HCT116 (cell line): ENCODE data around the gene TSPAN15. TPM values are rescaled to one million over a fixed set of nuclear protein-coding genes. Genes with fewer than 3 reads are reported as not detected.

Experiments used
- ATAC-seq: fragments of 200-7000 bp; cut with Tn5 transposase; 2 replicates; pipeline ENCODE4 v1.9.1; 2020; ENCODE audit warnings: mild to moderate bottlenecking, moderate library complexity
- BruUV-seq: library from RNA; stranded (reverse); fragments of 400-500 nt; replicated peaks from 2 replicates; lab custom pipeline; 2021; lab: Mats Ljungman, UMichigan
- CTCF ChIA-PET: fragments of 300-600 bp; sonication (Branson Sonifier 250); formaldehyde crosslinking; loops from one replicate; lab custom pipeline; 2021; ENCODE audit warnings: antibody characterized with exemption; lab: Charles Lee
- POLR2A ChIA-PET: fragments of 300-600, 350-600 bp; sonication (Branson Sonifier 250); formaldehyde crosslinking; loops from one replicate; lab custom pipeline; 2021; ENCODE audit warnings: antibody characterized with exemption; lab: Charles Lee
- RAD21 ChIA-PET, 2 experiments: fragments of 300-600 bp; sonication (Branson Sonifier 250); formaldehyde crosslinking; loops; one replicate each; lab custom pipeline; 2023; ENCODE audit warnings: low total read pairs in 2 of 2; ENCODE audit not compliant: uncharacterized antibody in 2 of 2, unreplicated experiment in 2 of 2, low non-redundant PET in 1 of 2; lab: Charles Lee
- DNase-seq: peaks from one replicate; pipeline ENCODE4 v3.0.0-alpha.2; 2010; ENCODE audit warnings: low read depth, low spot score
- H2AFZ ChIP-seq: fragments of 200-600 bp; shearing (Covaris generic), sonication (generic); 2 replicates; pipeline ENCODE4 v1.6.1; 2017; ENCODE audit warnings: low read depth, mixed run types, mixed read lengths, antibody characterized with exemption, low read length; ENCODE audit not compliant: poor library complexity, severe bottlenecking
- H3K27ac ChIP-seq: 2 replicates; pipeline ENCODE4 v1.5.1; 2012; ENCODE audit warnings: low read depth, low read length
- H3K27me3 ChIP-seq: fragments of 200-600 bp; sonication (generic); 2 replicates; pipeline ENCODE4 v1.6.1; 2016; ENCODE audit warnings: mixed run types, low read length, mixed read lengths; ENCODE audit not compliant: insufficient read depth
- H3K36me3 ChIP-seq, 2 experiments: fragments of 200-500 bp in 1 of 2; fragments of 200-600 bp in 1 of 2; sonication (Bioruptor generic) in 1 of 2; sonication (generic) in 1 of 2; 2 replicates each; pipeline versions ENCODE4 v1.5.1 to v1.6.1; 2014 to 2016; ENCODE audit warnings: low read length in 2 of 2, inconsistent platforms in 1 of 2, mixed read lengths in 1 of 2, mixed run types in 1 of 2; ENCODE audit not compliant: insufficient read depth in 2 of 2, control insufficient read depth in 1 of 2
- H3K4me1 ChIP-seq, 2 experiments: fragments of 200-600 bp in 1 of 2; sonication (generic) in 1 of 2; 2 replicates each; pipeline versions ENCODE4 v1.5.1 to v1.6.1; 2012 to 2017; ENCODE audit warnings: low read length in 2 of 2, inconsistent platforms in 1 of 2, mild to moderate bottlenecking in 1 of 2, mixed read lengths in 1 of 2, mixed run types in 1 of 2, moderate library complexity in 1 of 2; ENCODE audit not compliant: insufficient read depth in 2 of 2, control insufficient read depth in 1 of 2
- H3K4me2 ChIP-seq: fragments of 200-600 bp; sonication (generic); 2 replicates; pipeline ENCODE4 v1.6.1; 2017; ENCODE audit warnings: mixed run types, low read length, mixed read lengths
- H3K4me3 ChIP-seq, 2 experiments: fragments of 200-600 bp in 1 of 2; sonication (generic) in 1 of 2; replicated peaks in 1 of 2; 2 replicates each; pipeline ENCODE4 v1.5.1; 2011 to 2016; ENCODE audit warnings: low read length in 2 of 2, control low read depth in 1 of 2, low read depth in 1 of 2, mild to moderate bottlenecking in 1 of 2, mixed read lengths in 1 of 2, mixed run types in 1 of 2
- H3K79me2 ChIP-seq: fragments of 200-600 bp; sonication (generic); 2 replicates; pipeline ENCODE4 v1.6.1; 2017; ENCODE audit warnings: mild to moderate bottlenecking, mixed run types, low read length, moderate library complexity, mixed read lengths; ENCODE audit not compliant: insufficient read depth
- H3K9ac ChIP-seq: fragments of 200-600 bp; sonication (generic); 2 replicates; pipeline ENCODE4 v1.6.1; 2016; ENCODE audit warnings: low read length, mixed read lengths
- H3K9me2 ChIP-seq: fragments of 200-600 bp; sonication (generic), shearing (Covaris generic); 2 replicates; pipeline ENCODE4 v1.6.1; 2017; ENCODE audit warnings: mixed run types, mild to moderate bottlenecking, moderate library complexity; ENCODE audit not compliant: insufficient read depth
- H3K9me3 ChIP-seq, 2 experiments: fragments of 200-500 bp in 1 of 2; fragments of 200-600 bp in 1 of 2; sonication (Bioruptor generic) in 1 of 2; sonication (generic) in 1 of 2; 2 replicates each; pipeline ENCODE4 v1.6.1; 2014 to 2017; ENCODE audit warnings: low read length in 2 of 2, mixed read lengths in 2 of 2, inconsistent platforms in 1 of 2, low read depth in 1 of 2, mild to moderate bottlenecking in 1 of 2, mixed run types in 1 of 2, moderate library complexity in 1 of 2; ENCODE audit not compliant: control insufficient read depth in 1 of 2, insufficient read depth in 1 of 2
- H4K20me1 ChIP-seq: fragments of 200-600 bp; sonication (generic), shearing (Covaris generic); 2 replicates; pipeline ENCODE4 v1.6.1; 2017; ENCODE audit warnings: mixed run types, mild to moderate bottlenecking, moderate library complexity; ENCODE audit not compliant: insufficient read depth
- EGR1 ChIP-seq: IDR thresholded peaks from 2 replicates; pipeline ENCODE4 v1.6.1; 2012; ENCODE audit warnings: low read depth
- ELF1 ChIP-seq: IDR thresholded peaks from 2 replicates; pipeline ENCODE4 v1.6.1; 2012; ENCODE audit warnings: low read depth, borderline replicate concordance
- ZBTB33 ChIP-seq: IDR thresholded peaks from 2 replicates; pipeline ENCODE4 v1.6.1; 2011; ENCODE audit warnings: mild to moderate bottlenecking, low read length, moderate library complexity; ENCODE audit not compliant: insufficient replicate concordance; ENCODE audit errors: extremely low read depth
- ZNF274 ChIP-seq: fragments of 200-500 bp; sonication (Bioruptor generic); IDR thresholded peaks from 2 replicates; pipeline ENCODE4 v1.6.1; 2014; ENCODE audit warnings: mild to moderate bottlenecking, low read depth, low read length, inconsistent platforms
- intact Hi-C: fragments of 100-400 bp; cut with micrococcal nuclease; formaldehyde crosslinking; loops from 2 replicates; pipeline ENCODE4 v1.10.0; 2022
- total RNA-seq: library from RNA; stranded (reverse); gene quantifications from one replicate; pipeline ENCODE4 v1.2.1, GENCODE V29; 2021; ENCODE audit not compliant: unreplicated experiment
- TF ChIP-seq, protein P1 (sequence below), 3 experiments: fragments of 200-600 bp in 1 of 3; sonication (generic) in 1 of 3; IDR thresholded peaks in 2 of 3; conservative IDR thresholded peaks in 1 of 3; 2 replicates each; pipeline ENCODE4 v1.5.1; 2012 to 2017; ENCODE audit warnings: low read depth in 2 of 3, low read length in 2 of 3, antibody characterized with exemption in 1 of 3, borderline replicate concordance in 1 of 3, control low read depth in 1 of 3, mild to moderate bottlenecking in 1 of 3, mixed read lengths in 1 of 3, mixed run types in 1 of 3, moderate library complexity in 1 of 3; ENCODE audit not compliant: insufficient read depth in 1 of 3

The TSPAN15 gene
- total RNA-seq, 1 experiment from 2014 or later: 16.0 TPM

GRCh38 chr10:69466689-69467088, 15.4 kb downstream of the TSPAN15 start:
- H3K4me2 ChIP-seq: no peak overlapping the region
- no peak overlapping the region for H3K4me3 ChIP-seq
- no peak overlapping the region for H2AFZ ChIP-seq
- no peak overlapping the region for H3K27ac ChIP-seq
- ATAC-seq: no peak
- DNase-seq: no peak
- no TSS peak for BruUV-seq
- H3K36me3 ChIP-seq: no peaks in the 10 kb centered on the region
- H3K9me2 ChIP-seq: no peaks in the 10 kb centered on the region
- CTCF ChIA-PET: no interaction called here
- H3K9ac ChIP-seq: no peak overlapping the region
- no peaks in the 10 kb centered on the region for H4K20me1 ChIP-seq
- intact Hi-C loops: no loop called here
- H3K4me1 ChIP-seq: peaks cover 8 to 23% of the 10 kb centered on the region in 2 experiments
- POLR2A ChIA-PET: no interaction called here
- no peaks in the 10 kb centered on the region for H3K9me3 ChIP-seq
- no peaks in the 10 kb centered on the region for H3K27me3 ChIP-seq
- RAD21 ChIA-PET: no interaction called here
- TF ChIP-seq ELF1 (no peak), EGR1 (no peak), ZNF274 (no peak), ZBTB33 (no peak)
- TF ChIP-seq, protein P1, sequence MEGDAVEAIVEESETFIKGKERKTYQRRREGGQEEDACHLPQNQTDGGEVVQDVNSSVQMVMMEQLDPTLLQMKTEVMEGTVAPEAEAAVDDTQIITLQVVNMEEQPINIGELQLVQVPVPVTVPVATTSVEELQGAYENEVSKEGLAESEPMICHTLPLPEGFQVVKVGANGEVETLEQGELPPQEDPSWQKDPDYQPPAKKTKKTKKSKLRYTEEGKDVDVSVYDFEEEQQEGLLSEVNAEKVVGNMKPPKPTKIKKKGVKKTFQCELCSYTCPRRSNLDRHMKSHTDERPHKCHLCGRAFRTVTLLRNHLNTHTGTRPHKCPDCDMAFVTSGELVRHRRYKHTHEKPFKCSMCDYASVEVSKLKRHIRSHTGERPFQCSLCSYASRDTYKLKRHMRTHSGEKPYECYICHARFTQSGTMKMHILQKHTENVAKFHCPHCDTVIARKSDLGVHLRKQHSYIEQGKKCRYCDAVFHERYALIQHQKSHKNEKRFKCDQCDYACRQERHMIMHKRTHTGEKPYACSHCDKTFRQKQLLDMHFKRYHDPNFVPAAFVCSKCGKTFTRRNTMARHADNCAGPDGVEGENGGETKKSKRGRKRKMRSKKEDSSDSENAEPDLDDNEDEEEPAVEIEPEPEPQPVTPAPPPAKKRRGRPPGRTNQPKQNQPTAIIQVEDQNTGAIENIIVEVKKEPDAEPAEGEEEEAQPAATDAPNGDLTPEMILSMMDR (IDR thresholded peaks at IDR 0.05 in 2 of 3, conservative IDR thresholded peaks at IDR 0.05 in 1 of 3; ENCODE audit: borderline replicate concordance in 1 of 3, insufficient read depth in 1 of 3, low read depth in 2 of 3, low read length in 2 of 3): no peak
- no peaks in the 10 kb centered on the region for H3K79me2 ChIP-seq
